Liver (tissue), 9 donors: ENCODE results near the gene RAI14. TPM values are rescaled to one million over a fixed set of nuclear protein-coding genes. Genes with fewer than 3 reads are reported as not detected.

Experiments
- DNase-seq: peaks from one replicate; pipeline ENCODE4 v3.0.0-alpha.2; 2017; ENCODE audit warnings: low spot score
- H3K27ac ChIP-seq, 2 donors: one replicate each; pipeline ENCODE4 v1.7.0; 2013; ENCODE audit warnings: inconsistent platforms in 2 of 2, low read length in 2 of 2, control low read depth in 1 of 2, low read depth in 1 of 2, mild to moderate bottlenecking in 1 of 2
- H3K27me3 ChIP-seq, 4 donors: one replicate each; pipeline versions ENCODE4 v1.6.1 to v1.7.0; 2013; ENCODE audit warnings: low read length in 3 of 4, inconsistent platforms in 1 of 4, mild to moderate bottlenecking in 1 of 4, moderate library complexity in 1 of 4; ENCODE audit not compliant: control insufficient read depth in 4 of 4, insufficient read depth in 4 of 4
- H3K36me3 ChIP-seq, 4 donors: one replicate each; pipeline versions ENCODE4 v1.6.1 to v1.7.0; 2013; ENCODE audit warnings: low read length in 3 of 4, mild to moderate bottlenecking in 3 of 4, low read depth in 1 of 4, moderate library complexity in 1 of 4; ENCODE audit not compliant: control insufficient read depth in 4 of 4, insufficient read depth in 3 of 4
- H3K4me1 ChIP-seq, 4 donors: one replicate each; pipeline versions ENCODE4 v1.6.1 to v1.7.0; 2013; ENCODE audit warnings: low read length in 3 of 4, mild to moderate bottlenecking in 3 of 4, moderate library complexity in 1 of 4; ENCODE audit not compliant: control insufficient read depth in 4 of 4, insufficient read depth in 4 of 4
- H3K4me3 ChIP-seq, 3 donors: one replicate each; pipeline versions ENCODE4 v1.6.1 to v1.7.0; 2013; ENCODE audit warnings: low read length in 3 of 3, control low read depth in 1 of 3, low read depth in 1 of 3, mild to moderate bottlenecking in 1 of 3
- H3K9ac ChIP-seq, 2 donors: one replicate each; pipeline ENCODE4 v1.7.0; 2013; ENCODE audit warnings: low read length in 2 of 2, mild to moderate bottlenecking in 2 of 2, moderate library complexity in 2 of 2, control low read depth in 1 of 2, low read depth in 1 of 2
- H3K9me3 ChIP-seq, 4 donors: one replicate each; pipeline versions ENCODE4 v1.6.1 to v1.7.0; 2013; ENCODE audit warnings: low read length in 3 of 4; ENCODE audit not compliant: control insufficient read depth in 4 of 4
- ATF3 ChIP-seq: IDR thresholded peaks from 2 replicates; pipeline ENCODE4 v1.6.1; 2016; ENCODE audit warnings: antibody characterized with exemption
- CTCF ChIP-seq: fragments of 150-350 bp; IDR thresholded peaks from 2 replicates; pipeline ENCODE4 v1.5.1; 2017; ENCODE audit warnings: improper control_type of control experiment, low read depth, low read length; ENCODE audit not compliant: missing input control
- EGR1 ChIP-seq, 2 donors: IDR thresholded peaks; 2 replicates each; pipeline ENCODE4 v1.6.1; 2016 to 2018; ENCODE audit warnings: antibody characterized with exemption in 2 of 2, low read depth in 2 of 2
- FOXA1 ChIP-seq: IDR thresholded peaks from 2 replicates; pipeline ENCODE4 v1.6.1; 2016; ENCODE audit warnings: antibody characterized with exemption
- GABPA ChIP-seq, 2 donors: IDR thresholded peaks in 1 of 2; conservative IDR thresholded peaks in 1 of 2; 2 replicates each; pipeline ENCODE4 v1.6.1; 2016; ENCODE audit warnings: antibody characterized with exemption in 2 of 2, mild to moderate bottlenecking in 1 of 2, moderate library complexity in 1 of 2
- HNF4A ChIP-seq, 2 donors: conservative IDR thresholded peaks; 2 replicates each; pipeline ENCODE4 v1.6.1; 2016; ENCODE audit warnings: antibody characterized with exemption in 2 of 2, mild to moderate bottlenecking in 2 of 2
- HNF4G ChIP-seq: IDR thresholded peaks from 2 replicates; pipeline ENCODE4 v1.6.1; 2016; ENCODE audit warnings: antibody characterized with exemption
- MAX ChIP-seq: IDR thresholded peaks from 2 replicates; pipeline ENCODE4 v1.6.1; 2016; ENCODE audit warnings: antibody characterized with exemption
- RXRA ChIP-seq, 2 donors: IDR thresholded peaks; 2 replicates each; pipeline ENCODE4 v1.6.1; 2017 to 2018; ENCODE audit warnings: antibody characterized with exemption in 2 of 2, mild to moderate bottlenecking in 1 of 2
- SP1 ChIP-seq: IDR thresholded peaks from 2 replicates; pipeline ENCODE4 v1.6.1; 2018; ENCODE audit warnings: antibody characterized with exemption, mild to moderate bottlenecking
- TAF1 ChIP-seq: conservative IDR thresholded peaks from 2 replicates; pipeline ENCODE4 v1.6.1; 2016; ENCODE audit warnings: antibody characterized with exemption, mild to moderate bottlenecking
- YY1 ChIP-seq: IDR thresholded peaks from 2 replicates; pipeline ENCODE4 v1.6.1; 2016; ENCODE audit warnings: antibody characterized with exemption, mild to moderate bottlenecking
- WGBS: extraction: QIAGEN DNeasy Blood & Tissue Kit; methylation state at CpG from one replicate; pipeline ENCODE4 v1.1.7; 2013; 5-methylcytosine and 5-hydroxymethylcytosine counted together
- polyA plus RNA-seq, 2 donors: library from polyadenylated mRNA; stranded (reverse) in 1 of 2; unstranded in 1 of 2; fragments of 200-250 nt in 1 of 2; fragments of >200 nt in 1 of 2; fragmentation: Nextera tagmentation in 1 of 2; extraction: Ambion mirVana in 1 of 2; gene quantifications; one replicate each; pipeline versions ENCODE4 v1.2.1 to v1.2.3, GENCODE V29; 2013 to 2015
- total RNA-seq, 2 donors: library from RNA; depleted of rRNA; stranded (reverse); fragments of >200 nt; gene quantifications; one replicate each; pipeline ENCODE4 v1.2.3, GENCODE V29; 2014
- donor health status: healthy.
- donor health status: healthy.
- donor health status: healthy.
- donor health status: healthy.
- donor health status: healthy.

Gene RAI14
- total and polyA plus RNA-seq, 4 donors, result 7.8 to 21.4 (median 11.4) TPM

GRCh38 chr5:34675857-34676256 lies 19.7 kb downstream of the RAI14 start:
- DNase-seq, result no peak
- Histone ChIP-seq H3K27ac (no peak overlapping the region), H3K9ac (no peak overlapping the region), H3K27me3 (no peaks in the 10 kb centered on the region), H3K36me3 (no peaks in the 10 kb centered on the region), H3K4me1 (peaks cover 3 to 33% (median 17%) of the 10 kb centered on the region in 4 donors), H3K4me3 (no peak overlapping the region), H3K9me3 (no peaks in the 10 kb centered on the region)
- TF ChIP-seq MAX, result no peak
- 88% methylated on average over 3 of the region's 3 CpGs for whole genome bisulfite sequencing

GRCh38 chr5:34676416-34676815 lies 20.3 kb downstream of the RAI14 start:
- no peak for TF ChIP-seq CTCF
- TF ChIP-seq GABPA (IDR thresholded peaks at IDR 0.05 in 1 of 2, conservative IDR thresholded peaks at IDR 0.05 in 1 of 2), result no peak
- TF ChIP-seq MAX, result no peak
- no peak for TF ChIP-seq EGR1 (IDR thresholded peaks at IDR 0.05; ENCODE audit: low read depth in 2 of 2)
- Histone ChIP-seq H3K9me3 (no peaks in the 10 kb centered on the region), H3K4me1 (peaks cover 4 to 33% (median 16%) of the 10 kb centered on the region in 4 donors), H3K9ac (no peak overlapping the region), H3K27me3 (no peaks in the 10 kb centered on the region), H3K27ac (no peak overlapping the region), H3K36me3 (no peaks in the 10 kb centered on the region), H3K4me3 (no peak overlapping the region)
- WGBS, result 50% methylated on average over 4 of the region's 4 CpGs
- no peak for DNase-seq

GRCh38 chr5:34677428-34677827 lies 21.3 kb downstream of the RAI14 start:
- WGBS, result 97% methylated on average over 3 of the region's 3 CpGs
- H3K27me3 ChIP-seq, result no peaks in the 10 kb centered on the region
- TF ChIP-seq YY1 (no peak), SP1 (no peak), ATF3 (no peak), HNF4A (conservative IDR thresholded peaks at IDR 0.05) (no peak), FOXA1 (no peak), MAX (no peak), TAF1 (no peak), HNF4G (no peak), RXRA (IDR thresholded peaks at IDR 0.05) (no peak)

More at GRCh38 chr5:34677428-34677827, 21.3 kb downstream of the RAI14 start:
- Histone ChIP-seq H3K27ac (no peak overlapping the region), H3K4me1 (peaks cover 6 to 30% (median 15%) of the 10 kb centered on the region in 4 donors), H3K4me3 (no peak overlapping the region), H3K36me3 (no peaks in the 10 kb centered on the region), H3K9me3 (no peaks in the 10 kb centered on the region), H3K9ac (no peak overlapping the region)
- no peak for DNase-seq
